Mammary epithelial cell (primary cell): ENCODE measurements around the gene BCS1L.

Source experiments
- EZH2 ChIP-seq: IDR thresholded peaks from 2 replicates; pipeline ENCODE4 v1.6.1; 2012; ENCODE audit warnings: low read length, inconsistent platforms, borderline replicate concordance
- TF ChIP-seq, protein P1 (sequence below), 2 donors: IDR thresholded peaks in 1 of 2; conservative IDR thresholded peaks in 1 of 2; 2 replicates each; pipeline ENCODE4 v1.5.1; 2011 to 2012; ENCODE audit warnings: inconsistent platforms in 2 of 2, low read length in 2 of 2, mild to moderate bottlenecking in 2 of 2, control low read depth in 1 of 2, low read depth in 1 of 2; ENCODE audit not compliant: insufficient read depth in 1 of 2; ENCODE audit errors: extremely low read depth in 1 of 2

DNA sequence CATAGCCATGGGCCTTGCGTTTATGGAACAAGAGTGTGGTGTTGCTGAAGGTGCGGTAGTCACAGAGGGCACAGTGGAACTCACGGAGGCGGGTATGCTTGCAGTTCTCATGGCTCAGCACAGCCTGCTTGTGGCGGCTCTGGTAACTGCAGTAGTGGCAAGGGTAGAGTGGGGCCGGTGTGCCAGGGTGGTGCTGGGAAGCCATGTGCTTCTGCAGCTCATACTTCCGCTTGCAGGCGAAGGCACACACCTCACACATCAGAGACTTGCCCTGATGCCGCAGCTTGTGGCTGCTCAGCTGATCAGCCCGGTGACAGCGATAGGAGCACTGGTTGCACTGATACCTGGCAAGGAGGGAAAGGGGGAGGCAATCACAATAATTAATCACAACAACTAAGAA, 14.8 kb upstream of the BCS1L start:
- TF ChIP-seq, protein P1, sequence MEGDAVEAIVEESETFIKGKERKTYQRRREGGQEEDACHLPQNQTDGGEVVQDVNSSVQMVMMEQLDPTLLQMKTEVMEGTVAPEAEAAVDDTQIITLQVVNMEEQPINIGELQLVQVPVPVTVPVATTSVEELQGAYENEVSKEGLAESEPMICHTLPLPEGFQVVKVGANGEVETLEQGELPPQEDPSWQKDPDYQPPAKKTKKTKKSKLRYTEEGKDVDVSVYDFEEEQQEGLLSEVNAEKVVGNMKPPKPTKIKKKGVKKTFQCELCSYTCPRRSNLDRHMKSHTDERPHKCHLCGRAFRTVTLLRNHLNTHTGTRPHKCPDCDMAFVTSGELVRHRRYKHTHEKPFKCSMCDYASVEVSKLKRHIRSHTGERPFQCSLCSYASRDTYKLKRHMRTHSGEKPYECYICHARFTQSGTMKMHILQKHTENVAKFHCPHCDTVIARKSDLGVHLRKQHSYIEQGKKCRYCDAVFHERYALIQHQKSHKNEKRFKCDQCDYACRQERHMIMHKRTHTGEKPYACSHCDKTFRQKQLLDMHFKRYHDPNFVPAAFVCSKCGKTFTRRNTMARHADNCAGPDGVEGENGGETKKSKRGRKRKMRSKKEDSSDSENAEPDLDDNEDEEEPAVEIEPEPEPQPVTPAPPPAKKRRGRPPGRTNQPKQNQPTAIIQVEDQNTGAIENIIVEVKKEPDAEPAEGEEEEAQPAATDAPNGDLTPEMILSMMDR (conservative IDR thresholded peaks at IDR 0.05 in 1 of 2, IDR thresholded peaks at IDR 0.05 in 1 of 2; ENCODE audit: extremely low read depth in 1 of 2, insufficient read depth in 1 of 2, low read depth in 1 of 2, low read length in 2 of 2) = no peak
- no peak for TF ChIP-seq EZH2
